Sigmoid colon (tissue), 7 donors: ENCODE data around the gene TIMM21. TPM values are rescaled to one million over a fixed set of nuclear protein-coding genes. Genes with fewer than 3 reads are reported as not detected.

Source experiments
- DNase-seq: peaks from one replicate; pipeline ENCODE4 v3.0.0-alpha.2; 2019
- H3K27ac ChIP-seq, 4 donors: fragments of 200-600 bp; sonication (generic); one replicate each; pipeline ENCODE4 v1.5.1; 2016 to 2019; ENCODE audit warnings: mild to moderate bottlenecking in 1 of 4
- H3K27me3 ChIP-seq, 3 donors: fragments of 200-600 bp; sonication (generic); one replicate each; pipeline ENCODE4 v1.5.1; 2019; ENCODE audit warnings: mild to moderate bottlenecking in 1 of 3
- H3K36me3 ChIP-seq, 4 donors: fragments of 200-600 bp; sonication (generic); one replicate each; pipeline ENCODE4 v1.5.1; 2016 to 2019
- H3K4me1 ChIP-seq, 4 donors: fragments of 200-600 bp; sonication (generic); one replicate each; pipeline ENCODE4 v1.5.1; 2017 to 2019
- H3K4me3 ChIP-seq, 4 donors: fragments of 200-600 bp; sonication (generic); one replicate each; pipeline ENCODE4 v1.5.1; 2017 to 2019; ENCODE audit warnings: mild to moderate bottlenecking in 2 of 4, moderate library complexity in 1 of 4
- H3K9me3 ChIP-seq, 4 donors: fragments of 200-600 bp in 3 of 4; sonication (generic) in 3 of 4; one replicate each; pipeline versions ENCODE4 v1.5.1 to v1.6.1; 2013 to 2019
- CTCF ChIP-seq, 4 experiments: fragments of 450-650 bp in 3 of 4; fragments of 200-600 bp in 1 of 4; IDR thresholded peaks; one replicate each; pipeline ENCODE4 v1.5.1; 2016 to 2019; ENCODE audit warnings: antibody characterized with exemption in 4 of 4, mild to moderate bottlenecking in 3 of 4, moderate library complexity in 2 of 4
- EP300 ChIP-seq, 4 donors: sonication (generic); formaldehyde crosslinking; IDR thresholded peaks; one replicate each; pipeline ENCODE4 v1.6.1; 2017; ENCODE audit warnings: antibody characterized with exemption in 4 of 4
- POLR2A ChIP-seq, 2 donors: fragments of 450-650 bp; IDR thresholded peaks; one replicate each; pipeline ENCODE4 v1.6.1; 2016; ENCODE audit warnings: antibody characterized with exemption in 2 of 2, mild to moderate bottlenecking in 2 of 2, moderate library complexity in 2 of 2
- POLR2AphosphoS5 ChIP-seq, 4 donors: sonication (generic); formaldehyde crosslinking; IDR thresholded peaks; one replicate each; pipeline ENCODE4 v1.6.1; 2017; ENCODE audit warnings: antibody characterized with exemption in 4 of 4
- WGBS, 2 donors: extraction: QIAGEN DNeasy Blood & Tissue Kit; methylation state at CpG; one replicate each; pipeline ENCODE4 v1.1.7; 2013; 5-methylcytosine and 5-hydroxymethylcytosine counted together
- intact Hi-C: fragments of 100-400 bp; cut with DNase I; formaldehyde crosslinking; loops from one replicate; pipeline ENCODE4 v1.15.1; 2023
- polyA plus RNA-seq, 3 donors: library from polyadenylated mRNA; stranded (reverse); fragments of 200-250 nt; gene quantifications; one replicate each; pipeline ENCODE4 v1.2.3, GENCODE V29; 2013
- total RNA-seq, 4 donors: library from RNA; depleted of rRNA; stranded (reverse); fragments of >200 nt; gene quantifications; one replicate each; pipeline ENCODE4 v1.1.0, GENCODE V29; 2016
- donor health status: healthy with polysubstance abuse.
- donor health status: Bipolar disorder and iron deficiency.
- donor health status: healthy.

TIMM21 gene
- total and polyA plus RNA-seq, 7 donors: 9.0 to 65.3 (median 42.4) TPM

- intact Hi-C loops: no loop called here
- H3K27me3 ChIP-seq: peaks cover 0 to 4% (median 0%) of the 10 kb centered on the region in 3 donors
- H3K9me3 ChIP-seq: no peaks in the 10 kb centered on the region
- WGBS, 2 donors: 16 to 60% methylated on average over 7 of the region's 7 CpGs
- H3K4me3 ChIP-seq: no peak overlapping the region
- no peak overlapping the region for H3K27ac ChIP-seq
- no peaks in the 10 kb centered on the region for H3K4me1 ChIP-seq
- no peak for DNase-seq
- TF ChIP-seq POLR2A (IDR thresholded peaks at IDR 0.05) (no peak), EP300 (IDR thresholded peaks at IDR 0.05) (no peak), CTCF (IDR thresholded peaks at IDR 0.05) (no peak), POLR2AphosphoS5 (IDR thresholded peaks at IDR 0.05) (no peak)
- peaks cover 0 to 2% (median 0%) of the 10 kb centered on the region in 4 donors for H3K36me3 ChIP-seq
Measured at GRCh38 chr18:74166386-74166785, 18.1 kb downstream of the TIMM21 start.

GRCh38 chr18:74171910-74172606 lies 23.7 kb downstream of the TIMM21 start:
- peak overlapping the region in 3 of 4 donors; percentile 23 to 32 (median 29) for H3K4me3 ChIP-seq
- intact Hi-C loops: no loop called here
- no peaks in the 10 kb centered on the region for H3K9me3 ChIP-seq
- peaks cover 0 to 19% (median 0%) of the 10 kb centered on the region in 3 donors for H3K27me3 ChIP-seq
- TF ChIP-seq CTCF (IDR thresholded peaks at IDR 0.05): no peak
- TF ChIP-seq POLR2AphosphoS5 (IDR thresholded peaks at IDR 0.05): no peak
- TF ChIP-seq EP300 (IDR thresholded peaks at IDR 0.05): no peak
- TF ChIP-seq POLR2A (IDR thresholded peaks at IDR 0.05): no peak
- H3K27ac ChIP-seq: no peak overlapping the region
- no peaks in the 10 kb centered on the region for H3K36me3 ChIP-seq
- DNase-seq: no peak
- H3K4me1 ChIP-seq: no peaks in the 10 kb centered on the region
- 13 to 59% methylated on average over 12 of the region's 12 CpGs for WGBS, 2 donors

GRCh38 chr18:74172697-74173433 lies 24.5 kb downstream of the TIMM21 start:
- no peak for DNase-seq
- no peaks in the 10 kb centered on the region for H3K36me3 ChIP-seq
- no peaks in the 10 kb centered on the region for H3K9me3 ChIP-seq
- no peaks in the 10 kb centered on the region for H3K4me1 ChIP-seq
- TF ChIP-seq CTCF (IDR thresholded peaks at IDR 0.05) (no peak), POLR2A (IDR thresholded peaks at IDR 0.05) (no peak), EP300 (IDR thresholded peaks at IDR 0.05) (no peak), POLR2AphosphoS5 (IDR thresholded peaks at IDR 0.05) (no peak)
- intact Hi-C loops: no loop called here
- H3K27me3 ChIP-seq: peaks cover 0 to 19% (median 0%) of the 10 kb centered on the region in 3 donors
- H3K4me3 ChIP-seq: peak overlapping the region in 3 of 4 donors; percentile 23 to 32 (median 29)
- 65 to 86% methylated on average over 27 of the region's 27 CpGs for WGBS, 2 donors
- no peak overlapping the region for H3K27ac ChIP-seq

GRCh38 chr18:74173434-74173750 lies 25.1 kb downstream of the TIMM21 start:
- no peak overlapping the region for H3K4me3 ChIP-seq
- intact Hi-C loops: no loop called here
- peaks cover 0 to 19% (median 0%) of the 10 kb centered on the region in 3 donors for H3K27me3 ChIP-seq
- H3K4me1 ChIP-seq: no peaks in the 10 kb centered on the region
- H3K27ac ChIP-seq: no peak overlapping the region
- WGBS, 2 donors: 93% methylated on average over 11 of the region's 11 CpGs
- no peaks in the 10 kb centered on the region for H3K9me3 ChIP-seq
- no peaks in the 10 kb centered on the region for H3K36me3 ChIP-seq
- DNase-seq: no peak
- TF ChIP-seq POLR2AphosphoS5 (IDR thresholded peaks at IDR 0.05): no peak

- no peak overlapping the region for H3K27ac ChIP-seq
- H3K27me3 ChIP-seq: peaks cover 0 to 19% (median 0%) of the 10 kb centered on the region in 3 donors
- 12 to 47% methylated on average over 6 of the region's 6 CpGs for WGBS, 2 donors
- DNase-seq: no peak
- intact Hi-C loops: no loop called here
- H3K4me3 ChIP-seq: no peak overlapping the region
- H3K9me3 ChIP-seq: no peaks in the 10 kb centered on the region
- no peak for TF ChIP-seq POLR2AphosphoS5 (IDR thresholded peaks at IDR 0.05)
- no peak for TF ChIP-seq CTCF (IDR thresholded peaks at IDR 0.05)
- TF ChIP-seq POLR2A (IDR thresholded peaks at IDR 0.05): no peak
- TF ChIP-seq EP300 (IDR thresholded peaks at IDR 0.05): no peak
- no peaks in the 10 kb centered on the region for H3K36me3 ChIP-seq
- H3K4me1 ChIP-seq: no peaks in the 10 kb centered on the region
Measured at GRCh38 chr18:74175658-74176057, 27.3 kb downstream of the TIMM21 start.
